Measurements from ENCODE around the gene GUCY1B1. TPM values are rescaled to one million over a fixed set of nuclear protein-coding genes. Genes with fewer than 3 reads are reported as not detected.

GUCY1B1 gene
- polyA plus RNA-seq, 2 of the 4 experiments (the other 2 are of a cell fraction), result 0.14 to 0.43 TPM

DNA sequence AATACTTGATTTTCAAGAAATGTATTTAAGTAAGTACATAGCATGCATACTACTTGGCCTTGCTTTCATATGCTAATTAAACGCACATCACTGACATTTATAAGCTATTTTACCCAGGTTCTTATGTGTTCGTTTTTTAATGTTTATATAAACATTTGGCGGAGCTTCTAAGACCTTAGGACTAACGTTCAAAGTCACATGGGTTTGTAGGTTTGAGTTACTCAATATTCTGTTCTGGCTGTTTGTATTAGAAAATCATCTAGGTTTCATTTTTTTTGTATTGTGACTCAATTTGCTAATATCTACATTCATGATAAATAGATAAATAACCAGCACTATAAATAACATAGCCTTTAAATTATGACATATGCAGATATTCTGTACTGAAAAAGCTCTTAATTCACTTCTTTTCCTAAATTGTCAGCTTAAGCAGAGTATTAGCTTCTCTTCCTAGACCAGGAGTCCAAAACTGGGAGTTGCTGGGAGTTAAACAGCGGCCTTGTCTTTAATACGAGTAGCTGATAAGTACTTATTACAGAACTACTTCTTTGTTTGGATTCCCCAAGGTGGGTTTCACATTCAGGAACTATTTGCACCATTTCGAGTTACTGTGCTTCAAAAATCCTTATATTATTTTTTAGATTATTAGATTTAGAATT is 42.0 kb downstream of the GUCY1B1 start:
- FAIRE-seq (no peak), ATAC-seq (no peak), DNase-seq (ENCODE audit: low read depth in 1 of 2, low spot score in 1 of 2) (no peak)
- ChIA-PET CTCF (interaction anchor here (0.6 to 1.8 kb wide), 4 partner anchors 9 to 152 kb away, joined by 3 to 5 read pairs (median 3); no protein-coding TSS in a partner anchor), POLR2A (no interaction called here)
- H3K4me2 ChIP-seq, result no peak overlapping the region
- WGBS (ENCODE audit: missing lambda C conversion rate), result 53% methylated on average over 7 of the region's 7 CpGs
- no peak overlapping the region for H3K4me3 ChIP-seq
- no peaks in the 10 kb centered on the region for H3K9me3 ChIP-seq
- TF ChIP-seq RCOR1 (IDR thresholded peaks at IDR 0.05; ENCODE audit: low read depth, low read length) (no peak), HDAC2 (IDR thresholded peaks at IDR 0.05) (no peak), GATA3 (IDR thresholded peaks at IDR 0.05; ENCODE audit: borderline replicate concordance) (no peak), MAFK (IDR thresholded peaks at IDR 0.05; ENCODE audit: partially characterized antibody) (no peak), HOXA7 (CRISPR knock-in tag; IDR thresholded peaks at IDR 0.05) (no peak), KDM1A (IDR thresholded peaks at IDR 0.05; ENCODE audit: low read depth) (no peak), ZFP36 (IDR thresholded peaks at IDR 0.05; ENCODE audit: borderline replicate concordance, partially characterized antibody) (no peak), KDM5A (IDR thresholded peaks at IDR 0.05) (no peak), FOXS1 (CRISPR knock-in tag; IDR thresholded peaks at IDR 0.05) (no peak), POLR2AphosphoS2 (conservative IDR thresholded peaks at IDR 0.05; ENCODE audit: low read length) (no peak), NPAS2 (CRISPR knock-in tag; IDR thresholded peaks at IDR 0.05; ENCODE audit: borderline replicate concordance) (no peak), JUN (IDR thresholded peaks at IDR 0.05) (no peak), ESRRA (IDR thresholded peaks at IDR 0.05; ENCODE audit: borderline replicate concordance, low read length) (no peak)
- TF ChIP-seq, protein P1, sequence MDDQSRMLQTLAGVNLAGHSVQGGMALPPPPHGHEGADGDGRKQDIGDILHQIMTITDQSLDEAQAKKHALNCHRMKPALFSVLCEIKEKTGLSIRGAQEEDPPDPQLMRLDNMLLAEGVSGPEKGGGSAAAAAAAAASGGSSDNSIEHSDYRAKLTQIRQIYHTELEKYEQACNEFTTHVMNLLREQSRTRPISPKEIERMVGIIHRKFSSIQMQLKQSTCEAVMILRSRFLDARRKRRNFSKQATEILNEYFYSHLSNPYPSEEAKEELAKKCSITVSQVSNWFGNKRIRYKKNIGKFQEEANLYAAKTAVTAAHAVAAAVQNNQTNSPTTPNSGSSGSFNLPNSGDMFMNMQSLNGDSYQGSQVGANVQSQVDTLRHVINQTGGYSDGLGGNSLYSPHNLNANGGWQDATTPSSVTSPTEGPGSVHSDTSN (IDR thresholded peaks at IDR 0.05), result no peak
- TF ChIP-seq, protein P2, sequence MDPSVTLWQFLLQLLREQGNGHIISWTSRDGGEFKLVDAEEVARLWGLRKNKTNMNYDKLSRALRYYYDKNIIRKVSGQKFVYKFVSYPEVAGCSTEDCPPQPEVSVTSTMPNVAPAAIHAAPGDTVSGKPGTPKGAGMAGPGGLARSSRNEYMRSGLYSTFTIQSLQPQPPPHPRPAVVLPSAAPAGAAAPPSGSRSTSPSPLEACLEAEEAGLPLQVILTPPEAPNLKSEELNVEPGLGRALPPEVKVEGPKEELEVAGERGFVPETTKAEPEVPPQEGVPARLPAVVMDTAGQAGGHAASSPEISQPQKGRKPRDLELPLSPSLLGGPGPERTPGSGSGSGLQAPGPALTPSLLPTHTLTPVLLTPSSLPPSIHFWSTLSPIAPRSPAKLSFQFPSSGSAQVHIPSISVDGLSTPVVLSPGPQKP (IDR thresholded peaks at IDR 0.05; ENCODE audit: low read depth, low read length), result no peak
- no peaks in the 10 kb centered on the region for H3K4me1 ChIP-seq
- no peak overlapping the region for H3K27ac ChIP-seq

- H3K4me2 ChIP-seq, result no peak overlapping the region
- no peaks in the 10 kb centered on the region for H3K9me3 ChIP-seq
- 64% methylated on average over 9 of the region's 9 CpGs for WGBS (ENCODE audit: missing lambda C conversion rate)
- no peak for DNase-seq (ENCODE audit: low read depth in 1 of 2, low spot score in 1 of 2)
- H3K4me1 ChIP-seq, result no peaks in the 10 kb centered on the region
- POLR2A ChIA-PET, result no interaction called here
- CTCF ChIA-PET, result interaction anchor here (0.9 to 1.4 kb wide), 2 partner anchors 13 to 151 kb away, joined by 3 read pairs; no protein-coding TSS in a partner anchor
- no peak for TF ChIP-seq MAX (IDR thresholded peaks at IDR 0.05)
- TF ChIP-seq ZC3H11A (IDR thresholded peaks at IDR 0.05), result no peak
- no peak for TF ChIP-seq KDM1A (IDR thresholded peaks at IDR 0.05; ENCODE audit: low read depth)
- TF ChIP-seq SREBF2 (IDR thresholded peaks at IDR 0.05), result no peak
- no peak overlapping the region for H3K27ac ChIP-seq
- ATAC-seq, result no peak
- FAIRE-seq, result no peak
- no peak overlapping the region for H3K4me3 ChIP-seq
Measured at GRCh38 chr4:155802190-155802959, 43.6 kb downstream of the GUCY1B1 start.

DNA sequence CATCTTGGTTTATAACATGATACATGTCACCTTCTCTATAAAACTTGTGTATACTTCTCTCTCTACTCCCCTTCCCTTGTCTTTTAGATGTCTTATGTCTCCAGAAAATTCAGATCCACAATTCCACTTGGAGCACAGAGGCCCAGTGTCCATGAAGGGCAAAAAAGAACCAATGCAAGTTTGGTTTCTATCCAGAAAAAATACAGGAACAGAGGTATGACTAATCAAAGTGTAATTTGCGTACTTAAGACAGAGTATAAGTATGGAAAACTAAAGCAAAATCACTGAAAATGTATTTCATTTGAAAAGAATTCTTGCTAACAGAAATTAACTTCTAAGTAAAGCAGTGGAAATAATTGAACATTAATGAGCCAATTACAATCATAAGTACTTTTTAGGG is 46.2 kb downstream of the GUCY1B1 start:
- H3K27ac ChIP-seq, result no peak overlapping the region
- no peak overlapping the region for H3K4me3 ChIP-seq
- ATAC-seq (no peak), DNase-seq (ENCODE audit: low read depth in 1 of 2, low spot score in 1 of 2) (no peak), FAIRE-seq (no peak)
- no peak overlapping the region for H3K4me2 ChIP-seq
- ChIA-PET CTCF (no interaction called here), POLR2A (no interaction called here)
- WGBS (ENCODE audit: missing lambda C conversion rate), result 87% methylated on average over 1 of the region's 1 CpG
- no peak for TF ChIP-seq JUN (IDR thresholded peaks at IDR 0.05)
- no peak for TF ChIP-seq PHF8 (IDR thresholded peaks at IDR 0.05; ENCODE audit: borderline replicate concordance, low read depth)
- TF ChIP-seq CEBPB (IDR thresholded peaks at IDR 0.05), result no peak
- TF ChIP-seq, protein P2 (IDR thresholded peaks at IDR 0.05; ENCODE audit: low read depth, low read length), result no peak
- TF ChIP-seq ATOH8 (CRISPR knock-in tag; IDR thresholded peaks at IDR 0.05; ENCODE audit: low read depth), result no peak
- no peak for TF ChIP-seq CBX2 (IDR thresholded peaks at IDR 0.05; ENCODE audit: borderline replicate concordance, low read depth)
- no peak for TF ChIP-seq FOXS1 (CRISPR knock-in tag; IDR thresholded peaks at IDR 0.05)
- no peaks in the 10 kb centered on the region for H3K4me1 ChIP-seq
- no peaks in the 10 kb centered on the region for H3K9me3 ChIP-seq
